Activated naive CD8-positive, alpha-beta T cell treated with anti-CD3 and anti-CD28 coated beads, Interleukin-2, amount 10 ng/mL, durations not matched to agents 7 days and 5 days (primary cell): Measurements from ENCODE around the gene MTA1. TPM values are rescaled to one million over a fixed set of nuclear protein-coding genes. Genes with fewer than 3 reads are reported as not detected.
A peak's percentile ranks its signal among the peaks of the same experiment; 100 is the strongest.

ENCODE experiments used
- ATAC-seq: fragments of 150-1000 bp; cut with Tn5 transposase; one replicate; pipeline ENCODE4 v1.10.0; 2021; ENCODE audit warnings: low read depth, moderate library complexity
- POLR2A ChIA-PET: fragments of 350-600 bp; sonication (Branson Sonifier 250); formaldehyde crosslinking; loops from one replicate; lab custom pipeline; 2021; ENCODE audit warnings: antibody characterized with exemption; lab: Charles Lee
- DNase-seq: peaks from one replicate; pipeline ENCODE4 v3.0.0; 2021
- H3K27ac Mint-ChIP-seq: one replicate; pipeline ENCODE4 v1.8.0; 2022; ENCODE audit warnings: mild to moderate bottlenecking, mixed read lengths
- H3K27me3 Mint-ChIP-seq: one replicate; pipeline ENCODE4 v1.8.0; 2022; ENCODE audit warnings: mild to moderate bottlenecking, moderate library complexity, mixed read lengths
- H3K36me3 Mint-ChIP-seq: one replicate; pipeline ENCODE4 v1.8.0; 2021; ENCODE audit warnings: mild to moderate bottlenecking, mixed read lengths
- H3K4me1 Mint-ChIP-seq: one replicate; pipeline ENCODE4 v1.8.0; 2021; ENCODE audit warnings: mixed read lengths
- H3K4me3 Mint-ChIP-seq: one replicate; pipeline ENCODE4 v1.8.0; 2022; ENCODE audit warnings: mild to moderate bottlenecking, moderate library complexity, mixed read lengths
- H3K9me3 Mint-ChIP-seq: one replicate; pipeline ENCODE4 v1.8.0; 2021; ENCODE audit warnings: mixed read lengths
- total RNA-seq, 2 experiments: library from RNA; stranded (reverse); gene quantifications; one replicate each; pipeline ENCODE4 v1.2.3, GENCODE V29; 2021

MTA1 gene
- total RNA-seq, 2 experiments from 2014 or later, result 120 to 132 TPM

DNA sequence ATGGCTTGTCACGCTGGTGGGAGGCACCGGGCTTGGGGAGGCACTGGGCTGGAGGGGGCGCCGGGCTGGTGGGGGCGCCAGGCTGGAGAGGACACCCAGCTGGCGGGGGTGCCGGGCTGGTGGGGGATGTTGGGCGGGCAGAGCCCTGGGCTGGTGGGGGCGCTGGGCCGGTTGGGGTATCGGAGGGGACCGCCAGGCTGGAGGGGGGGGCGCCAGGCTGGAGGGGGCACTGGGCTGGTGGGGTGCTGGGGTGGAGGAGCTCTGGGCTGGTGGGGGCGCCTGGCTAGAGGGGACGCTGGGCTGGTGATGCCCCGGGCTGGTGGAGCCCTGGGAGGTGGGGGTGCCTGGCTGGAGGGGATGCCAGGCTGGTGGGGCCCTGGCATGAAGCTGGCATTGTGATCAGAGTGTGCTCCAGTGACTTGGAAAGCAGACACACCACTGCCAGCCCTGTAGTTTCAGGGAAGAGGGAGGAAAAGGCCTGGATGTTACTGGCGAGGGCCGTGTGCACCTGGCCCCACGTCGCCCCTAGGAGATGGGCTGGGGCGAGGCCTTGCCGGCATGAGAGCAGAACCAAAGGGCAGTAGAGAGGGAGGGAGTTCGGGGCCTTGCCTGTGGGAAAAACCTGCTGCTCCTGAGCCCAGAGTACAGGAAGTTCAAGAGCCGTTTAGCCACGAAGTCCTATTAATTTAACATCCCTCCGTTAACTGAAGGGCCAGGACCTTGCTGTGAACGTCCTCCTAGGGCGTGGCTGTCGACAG, 84.5 kb downstream of the MTA1 start:
- POLR2A ChIA-PET, result no interaction called here
- Mint-ChIP-seq H3K4me3 (no peak overlapping the region), H3K27ac (no peak overlapping the region), H3K4me1 (peaks cover 6% of the 10 kb centered on the region), H3K9me3 (no peaks in the 10 kb centered on the region), H3K27me3 (peaks cover 12% of the 10 kb centered on the region), H3K36me3 (no peaks in the 10 kb centered on the region)
- no peak for ATAC-seq
- DNase-seq, result peak; percentile 25

DNA sequence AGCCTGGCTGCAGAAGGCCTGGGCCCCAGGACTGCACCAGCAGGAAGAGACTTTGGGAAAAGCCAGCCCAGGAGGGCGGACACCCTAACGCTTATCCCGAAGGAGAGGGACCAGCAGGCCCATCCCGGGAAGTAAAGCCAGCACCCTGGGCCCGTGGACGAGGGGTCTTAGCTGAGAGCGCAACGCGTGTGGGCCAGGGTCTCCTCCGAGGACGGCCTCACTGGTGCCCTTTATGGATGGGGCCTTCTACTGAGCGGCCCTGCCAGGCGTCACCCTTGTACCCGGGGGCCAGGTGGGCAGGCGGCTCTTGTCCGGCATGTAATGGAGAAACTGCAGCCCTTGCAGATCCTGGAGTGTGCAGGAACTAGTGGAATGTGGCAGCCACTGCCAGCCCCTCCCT, 85.5 kb downstream of the MTA1 start:
- no peaks in the 10 kb centered on the region for H3K9me3 Mint-ChIP-seq
- ATAC-seq, result no peak
- DNase-seq, result peak; percentile 16
- POLR2A ChIA-PET, result no interaction called here
- peaks cover 12% of the 10 kb centered on the region for H3K27me3 Mint-ChIP-seq
- H3K4me3 Mint-ChIP-seq, result no peak overlapping the region
- no peak overlapping the region for H3K27ac Mint-ChIP-seq
- no peaks in the 10 kb centered on the region for H3K36me3 Mint-ChIP-seq
- H3K4me1 Mint-ChIP-seq, result peaks cover 6% of the 10 kb centered on the region

DNA sequence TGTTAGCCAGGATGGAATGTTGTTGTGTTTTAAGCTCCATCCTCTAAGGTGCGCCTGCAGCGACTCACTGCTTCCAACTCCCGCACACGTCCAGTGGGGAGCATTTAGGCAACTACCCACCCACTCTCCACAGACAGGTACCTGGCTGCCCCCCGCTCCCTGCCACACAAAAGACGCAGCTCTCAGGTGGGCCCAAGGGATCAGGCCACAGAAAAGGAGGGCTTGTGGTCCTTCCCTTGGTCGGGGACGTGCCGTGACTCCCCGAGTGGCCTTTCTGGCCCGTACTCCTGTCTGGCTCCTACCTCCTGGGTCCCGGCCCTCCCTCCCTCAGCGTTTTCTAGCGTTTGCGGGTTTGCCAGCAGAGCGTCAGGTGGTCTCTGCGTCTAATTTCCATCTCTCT, 87.6 kb downstream of the MTA1 start:
- Mint-ChIP-seq H3K4me1 (peaks cover 6% of the 10 kb centered on the region), H3K27ac (no peak overlapping the region), H3K36me3 (no peaks in the 10 kb centered on the region), H3K4me3 (no peak overlapping the region), H3K27me3 (peaks cover 21% of the 10 kb centered on the region), H3K9me3 (no peaks in the 10 kb centered on the region)
- POLR2A ChIA-PET, result no interaction called here
- DNase-seq (peak; percentile 15), ATAC-seq (no peak)

DNA sequence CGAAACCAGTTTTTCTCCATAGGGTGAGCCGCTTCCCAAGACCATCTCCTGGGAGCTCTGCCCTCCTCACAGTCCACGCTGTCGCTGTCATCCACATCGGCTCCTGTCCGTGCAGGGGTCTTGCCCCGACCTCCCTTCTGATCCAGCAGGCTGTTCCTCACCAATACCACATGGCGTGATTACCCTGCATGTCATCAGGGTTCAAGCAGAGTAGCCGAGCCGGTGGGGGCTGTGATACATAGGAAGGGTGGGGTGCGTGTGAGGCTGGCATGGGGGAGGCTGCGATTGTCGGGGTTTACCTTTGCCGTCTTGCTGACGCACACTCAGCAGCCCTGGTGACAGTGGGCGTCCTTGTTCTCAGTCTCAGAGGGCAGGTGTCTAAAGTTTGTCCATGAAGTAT, 88.4 kb downstream of the MTA1 start:
- no peak for ATAC-seq
- Mint-ChIP-seq H3K27ac (no peak overlapping the region), H3K9me3 (no peaks in the 10 kb centered on the region), H3K27me3 (peaks cover 24% of the 10 kb centered on the region), H3K4me3 (no peak overlapping the region), H3K36me3 (no peaks in the 10 kb centered on the region), H3K4me1 (peaks cover 6% of the 10 kb centered on the region)
- DNase-seq, result peak; percentile 10
- POLR2A ChIA-PET, result no interaction called here

DNA sequence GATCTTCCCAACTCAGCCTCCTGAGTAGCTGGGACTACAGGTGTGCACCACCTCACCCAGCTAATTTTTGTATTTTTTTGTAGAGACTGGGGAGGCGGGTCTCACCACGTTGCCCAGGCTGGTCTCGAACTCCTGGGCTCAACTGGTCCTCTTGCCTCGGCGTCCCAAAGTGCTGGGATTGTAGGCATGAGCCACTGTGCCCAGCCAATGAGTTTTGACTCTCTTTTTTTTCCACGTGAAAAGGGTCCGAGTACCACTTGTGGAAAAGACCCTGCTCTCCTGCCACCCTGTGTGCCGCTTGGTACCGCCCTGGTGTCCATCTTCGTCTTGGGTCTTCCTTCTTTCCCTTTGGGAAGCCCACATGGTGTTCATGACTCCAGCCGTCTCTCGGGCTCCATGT, 89.0 kb downstream of the MTA1 start:
- Mint-ChIP-seq H3K27ac (no peak overlapping the region), H3K9me3 (no peaks in the 10 kb centered on the region), H3K4me1 (peaks cover 6% of the 10 kb centered on the region), H3K36me3 (no peaks in the 10 kb centered on the region), H3K27me3 (peaks cover 23% of the 10 kb centered on the region), H3K4me3 (no peak overlapping the region)
- DNase-seq (peak; percentile 4), ATAC-seq (no peak)
- POLR2A ChIA-PET, result no interaction called here

DNA sequence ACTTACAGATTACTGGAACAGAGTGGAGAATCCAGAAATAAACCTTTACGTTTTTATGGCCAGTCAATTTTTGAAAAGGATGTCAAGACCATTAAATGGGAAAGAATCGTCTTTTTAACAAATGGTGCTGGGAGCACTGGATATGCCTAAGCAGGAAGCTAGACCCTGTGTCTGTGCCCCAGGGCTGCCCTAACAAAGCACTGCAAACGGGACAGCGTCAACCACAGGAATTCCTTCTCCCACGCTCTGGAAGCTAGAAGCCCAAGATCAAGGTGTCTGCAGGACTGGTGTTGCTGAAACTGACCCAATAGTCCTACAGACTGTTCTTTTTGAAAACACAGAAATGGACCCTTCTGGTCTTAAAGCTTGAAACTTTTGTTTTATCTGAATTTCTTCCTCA, 97.5 kb downstream of the MTA1 start:
- Mint-ChIP-seq H3K27me3 (peaks cover 42% of the 10 kb centered on the region), H3K4me3 (no peak overlapping the region), H3K4me1 (no peaks in the 10 kb centered on the region), H3K27ac (no peak overlapping the region), H3K36me3 (no peaks in the 10 kb centered on the region), H3K9me3 (no peaks in the 10 kb centered on the region)
- POLR2A ChIA-PET, result no interaction called here
- DNase-seq (no peak), ATAC-seq (no peak)

DNA sequence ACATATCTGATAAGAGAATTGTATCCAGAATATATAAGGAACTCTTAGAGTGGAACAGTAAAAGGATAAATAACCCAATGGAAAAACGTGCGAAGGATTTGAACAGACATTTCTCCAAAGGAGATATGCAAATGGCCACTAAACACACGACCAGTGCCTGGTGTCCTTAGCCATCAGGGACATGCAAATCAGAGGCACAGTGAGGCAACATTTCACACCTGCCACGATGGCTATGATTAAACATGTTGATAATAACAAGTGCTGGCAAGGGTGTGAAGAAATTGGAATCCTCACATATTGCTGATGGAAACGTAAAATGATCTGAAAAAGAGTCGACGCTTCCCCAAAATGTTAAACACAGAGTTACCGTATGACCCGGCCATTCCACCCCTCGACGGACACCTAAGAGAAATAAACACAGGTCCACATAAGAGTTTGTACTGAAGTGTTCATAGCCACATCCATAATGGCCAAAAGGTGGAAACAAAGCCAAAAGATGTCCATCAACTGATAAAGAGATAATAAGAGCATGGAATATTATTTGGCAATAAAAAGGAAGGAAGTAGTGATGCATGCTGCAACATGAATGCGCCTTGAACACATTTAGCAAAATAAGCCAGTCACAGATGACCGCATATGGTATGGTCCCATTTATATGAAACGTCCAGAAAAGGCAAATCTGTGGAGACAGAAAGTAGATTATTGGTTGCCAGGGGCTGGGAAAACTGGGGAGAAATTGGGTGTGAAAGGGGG, 100.5 kb downstream of the MTA1 start:
- no peaks in the 10 kb centered on the region for H3K9me3 Mint-ChIP-seq
- H3K4me3 Mint-ChIP-seq, result no peak overlapping the region
- no peak overlapping the region for H3K27ac Mint-ChIP-seq
- ATAC-seq (no peak), DNase-seq (peak; percentile 2)
- peaks cover 3% of the 10 kb centered on the region for H3K4me1 Mint-ChIP-seq
- H3K27me3 Mint-ChIP-seq, result peaks cover 50% of the 10 kb centered on the region
- H3K36me3 Mint-ChIP-seq, result no peaks in the 10 kb centered on the region
- POLR2A ChIA-PET, result no interaction called here

Other genes starting within 250 kb of the MTA1 start
- 10 to 100 TPM; 23.3 to 28.0 TPM for gene NUDT14, start 238.5 kb upstream of the MTA1 start, total RNA-seq
- gene BTBD6, start 171.3 kb upstream of the MTA1 start, total RNA-seq, result 10 to 100 TPM; 49.6 to 51.3 TPM
- 10 to 100 TPM; 49.5 to 50.4 TPM for gene BRF1, start 118.8 kb upstream of the MTA1 start, total RNA-seq
- 10 to 100 TPM; 51.6 to 54.7 TPM for gene PACS2, start 105.1 kb upstream of the MTA1 start, total RNA-seq
- gene TEX22, start 21.3 kb upstream of the MTA1 start, total RNA-seq, result 1 to 10 TPM; 6.4 to 6.9 TPM
- gene CRIP2, start 55.0 kb downstream of the MTA1 start, total RNA-seq, result 1 to 10 TPM; 1.2 to 1.6 TPM
- gene CRIP1, start 67.1 kb downstream of the MTA1 start, total RNA-seq, result 100 to 1,000 TPM; 445 to 453 TPM
- gene TEDC1, start 71.4 kb downstream of the MTA1 start, total RNA-seq, result 10 to 100 TPM; 43.3 to 47.6 TPM
- gene TMEM121, start 106.8 kb downstream of the MTA1 start, total RNA-seq, result 1 to 10 TPM; 8.1 to 8.8 TPM